Glomerular visceral epithelial cell (primary cell): Measurements from ENCODE around the gene SIL1.
"Not testable (repeated sequence)": the region's sequence is repeated elsewhere in the genome, so short reads cannot be mapped to it uniquely, and the experiment has no call there.

Experiments used
- DNase-seq: peaks from one replicate; pipeline ENCODE4 v3.0.0-alpha.2; 2016; ENCODE audit errors: extremely low spot score

The SIL1 gene

DNA sequence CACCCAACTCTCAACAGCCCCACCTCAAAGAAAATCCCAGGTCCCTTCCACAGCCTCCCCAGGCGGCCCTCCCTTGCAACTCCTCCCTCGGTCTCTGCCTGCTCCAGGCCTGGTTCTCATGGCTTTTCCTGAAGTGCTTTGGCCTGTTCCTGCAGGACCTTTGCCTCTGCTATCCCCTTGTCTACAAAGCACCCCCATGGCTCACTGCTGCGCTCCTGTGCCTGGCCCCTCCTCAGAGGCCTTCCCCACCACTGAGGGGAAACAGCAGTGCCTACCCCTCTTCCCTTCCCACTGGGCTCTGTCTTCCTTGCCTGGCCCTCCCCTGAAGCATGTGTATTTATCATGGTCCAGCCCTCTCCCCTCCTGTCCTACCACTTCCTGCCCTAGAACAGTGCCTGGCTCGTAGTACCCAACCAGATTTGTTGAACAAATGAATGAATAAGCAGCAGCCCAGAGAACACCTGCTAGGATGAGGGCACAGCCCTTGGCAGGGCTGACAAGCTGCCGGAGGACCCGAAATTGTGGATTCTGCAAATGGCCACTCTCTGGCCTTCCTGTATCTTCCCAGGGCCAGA, 254.5 kb downstream of the SIL1 start:
- DNase-seq = peak; percentile 34

DNA sequence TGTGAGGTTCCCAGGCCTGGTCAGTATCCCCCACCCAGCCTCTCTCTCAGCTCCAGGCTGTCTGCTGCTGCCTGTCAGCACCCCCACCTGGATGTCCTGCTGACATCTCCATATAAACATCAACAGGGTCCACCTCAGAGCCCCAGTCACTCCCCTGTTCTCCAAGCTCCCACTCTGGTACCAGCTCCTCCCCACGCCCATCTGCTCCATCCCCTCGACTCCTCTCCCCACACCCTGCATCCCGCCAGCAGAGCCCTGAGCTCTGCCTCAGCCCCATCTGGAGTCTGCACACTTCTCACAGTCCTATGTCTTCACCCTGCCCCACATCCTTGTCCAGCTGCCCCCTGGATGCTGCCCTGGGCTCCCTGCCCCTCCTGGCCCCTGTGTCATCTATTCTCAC, 255.3 kb downstream of the SIL1 start:
- no peak for DNase-seq

- DNase-seq = no peak
Measured at GRCh38 chr5:138942066-138942465, 256.1 kb downstream of the SIL1 start.

GRCh38 chr5:138938526-138938925, 259.6 kb downstream of the SIL1 start:
- DNase-seq = no peak

- no peak for DNase-seq
Measured at GRCh38 chr5:138937392-138938387, 260.5 kb downstream of the SIL1 start.

DNA sequence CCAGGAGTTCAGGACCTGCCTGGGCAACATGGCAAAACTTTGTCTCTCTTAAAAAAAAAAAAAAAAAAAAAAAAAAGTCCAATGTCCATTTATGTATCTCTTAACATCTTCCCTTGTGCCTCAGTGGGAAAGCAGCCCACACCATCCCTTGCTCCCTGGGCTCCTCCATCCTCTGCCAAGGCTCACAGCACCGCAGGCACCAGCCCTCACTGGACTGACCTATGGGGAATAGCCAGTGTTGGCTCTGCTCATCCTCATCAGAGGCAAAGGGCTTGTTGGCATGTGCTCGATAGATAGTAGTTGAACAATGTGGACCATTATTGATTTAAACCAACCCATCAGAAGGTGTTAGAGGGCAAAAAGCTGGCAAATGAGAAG, 261.2 kb downstream of the SIL1 start:
- no peak for DNase-seq

GRCh38 chr5:138936225-138936967, 261.8 kb downstream of the SIL1 start:
- DNase-seq = no peak

GRCh38 chr5:138935466-138935865, 262.7 kb downstream of the SIL1 start:
- no peak for DNase-seq

- no peak for DNase-seq
Measured at GRCh38 chr5:138934971-138935370, 263.2 kb downstream of the SIL1 start.

DNA sequence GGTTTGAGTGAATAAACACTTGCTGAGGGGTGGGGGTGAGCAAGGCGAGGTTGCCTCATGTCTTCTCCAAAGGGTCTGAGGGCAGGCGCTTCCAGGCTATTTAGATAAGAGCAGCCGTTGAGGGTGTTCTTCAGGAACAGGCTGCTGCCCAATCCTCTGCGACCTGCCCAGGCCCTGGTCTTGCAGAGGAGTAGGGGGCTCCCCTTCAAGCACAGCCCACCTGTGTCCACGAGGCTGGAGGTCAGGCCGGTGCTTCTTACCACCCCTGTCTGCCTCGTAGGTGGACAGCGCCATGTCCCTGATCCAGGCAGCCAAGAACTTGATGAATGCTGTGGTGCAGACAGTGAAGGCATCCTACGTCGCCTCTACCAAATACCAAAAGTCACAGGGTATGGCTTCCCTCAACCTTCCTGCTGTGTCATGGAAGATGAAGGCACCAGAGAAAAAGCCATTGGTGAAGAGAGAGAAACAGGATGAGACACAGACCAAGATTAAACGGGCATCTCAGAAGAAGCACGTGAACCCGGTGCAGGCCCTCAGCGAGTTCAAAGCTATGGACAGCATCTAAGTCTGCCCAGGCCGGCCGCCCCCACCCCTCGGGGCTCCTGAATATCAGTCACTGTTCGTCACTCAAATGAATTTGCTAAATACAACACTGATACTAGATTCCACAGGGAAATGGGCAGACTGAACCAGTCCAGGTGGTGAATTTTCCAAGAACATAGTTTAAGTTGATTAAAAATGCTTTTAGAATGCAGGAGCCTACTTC, 264.5 kb downstream of the SIL1 start:
- DNase-seq = no peak

- DNase-seq = no peak
Measured at GRCh38 chr5:138932171-138932810, 265.9 kb downstream of the SIL1 start.

- no peak for DNase-seq
Measured at GRCh38 chr5:138930371-138931097, 267.6 kb downstream of the SIL1 start.

- no peak for DNase-seq
Measured at GRCh38 chr5:138929571-138929955, 268.6 kb downstream of the SIL1 start.

DNA sequence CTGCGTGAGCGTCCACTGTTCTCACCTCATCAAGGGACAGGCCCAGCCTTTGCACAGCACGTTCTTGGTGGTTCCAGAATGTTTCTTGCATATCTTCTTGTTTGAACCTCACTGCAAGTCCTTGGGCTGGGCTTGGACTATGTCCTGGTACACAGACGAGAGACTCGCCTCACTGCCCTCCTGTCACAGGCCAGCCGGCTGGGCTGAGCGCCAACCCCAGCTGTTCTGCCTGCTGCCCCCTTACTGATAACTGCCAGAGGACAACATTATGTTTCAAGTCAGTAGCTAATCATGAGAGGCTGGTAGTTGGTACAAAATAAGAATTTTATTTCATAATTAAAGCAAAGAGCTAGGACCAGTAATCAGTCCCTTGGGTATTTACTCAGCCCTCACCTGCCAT, 270.2 kb downstream of the SIL1 start:
- DNase-seq = peak; percentile 57

DNA sequence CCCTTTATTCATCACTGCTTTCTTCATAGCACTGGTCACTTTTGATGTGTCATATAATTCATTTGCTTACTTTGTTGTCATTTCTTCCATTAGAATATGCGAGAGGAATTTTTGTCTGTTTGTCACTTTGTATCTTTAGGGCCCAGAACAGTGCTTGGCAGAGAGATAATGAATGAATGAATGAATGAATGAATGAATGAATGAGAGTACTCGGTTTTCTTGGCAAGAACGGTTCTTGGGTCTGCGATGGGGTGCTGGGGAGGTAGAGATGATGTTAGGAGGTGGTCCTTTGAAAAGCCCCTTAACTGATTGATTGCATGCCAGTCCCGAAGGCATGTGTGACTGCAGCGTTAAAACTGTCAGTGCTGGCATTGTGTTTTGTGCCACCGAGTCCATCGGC, 270.6 kb downstream of the SIL1 start:
- no peak for DNase-seq

- DNase-seq = no peak
Measured at GRCh38 chr5:138926688-138927448, 271.3 kb downstream of the SIL1 start.

GRCh38 chr5:138926257-138926656, 271.9 kb downstream of the SIL1 start:
- DNase-seq = no peak

GRCh38 chr5:138925090-138925635, 273.0 kb downstream of the SIL1 start:
- DNase-seq = no peak

DNA sequence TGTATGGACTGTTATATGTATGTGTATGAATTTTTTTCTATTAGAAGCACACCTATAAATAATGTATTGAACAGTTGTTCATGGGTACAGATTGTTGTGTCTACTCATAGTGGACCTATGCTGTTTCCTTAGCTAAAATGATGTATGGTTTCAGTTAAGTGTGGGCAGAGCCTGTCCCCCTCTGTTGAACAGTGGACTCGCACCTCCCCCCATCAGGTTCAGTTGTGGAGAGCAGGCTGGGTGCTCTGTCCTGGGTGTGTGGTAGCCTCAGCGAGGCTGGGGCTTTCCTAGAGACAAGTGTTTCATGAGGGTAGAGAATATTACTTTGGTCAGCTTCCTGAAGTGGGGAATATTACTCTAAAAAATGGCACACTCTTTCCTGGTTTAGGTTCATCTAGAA, 275.7 kb downstream of the SIL1 start:
- peak; percentile 39 for DNase-seq

DNA sequence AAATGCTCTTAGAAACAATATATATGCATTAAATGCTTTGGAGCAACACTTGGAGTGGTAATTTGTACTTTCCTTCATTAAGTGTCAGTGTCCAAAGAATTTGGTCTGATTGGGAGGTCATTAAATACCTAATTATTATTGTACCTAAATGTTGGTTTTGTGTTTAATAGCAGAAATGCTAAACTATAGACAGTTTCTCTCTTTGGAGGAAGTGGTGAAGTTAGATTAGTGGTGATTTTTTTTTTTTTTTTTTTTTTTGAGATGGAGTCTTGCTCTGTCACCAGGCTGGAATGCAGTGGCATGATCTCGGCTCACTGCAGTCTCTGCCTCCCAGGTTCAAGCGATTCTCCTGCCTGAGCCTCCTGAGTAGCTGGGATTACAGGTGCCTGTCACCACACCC, 276.8 kb downstream of the SIL1 start:
- not testable (repeated sequence) for DNase-seq
